GM10248 (cell line): Measurements from ENCODE around the gene ODC1.

ENCODE experiments used
- CTCF ChIA-PET: fragments of 300-600 bp; sonication (Branson Sonifier 250); formaldehyde crosslinking; extraction: SDS; loops from one replicate; lab custom pipeline; 2021; ENCODE audit warnings: antibody characterized with exemption; lab: Yijun Ruan, JAX
- POLR2A ChIA-PET: fragments of 350-650 bp; sonication (Branson Sonifier 250); formaldehyde crosslinking; extraction: SDS; loops from one replicate; lab custom pipeline; 2020; ENCODE audit warnings: antibody characterized with exemption; lab: Yijun Ruan, JAX
- DNase-seq: peaks from one replicate; pipeline ENCODE4 v3.0.0; 2012; ENCODE audit errors: extremely low spot score
- TF ChIP-seq, protein P1 (sequence below): IDR thresholded peaks from 2 replicates; pipeline ENCODE4 v1.5.1; 2012; ENCODE audit warnings: mild to moderate bottlenecking, low read depth; ENCODE audit errors: extremely low read depth, missing control alignments, control extremely low read depth

ODC1 gene

DNA sequence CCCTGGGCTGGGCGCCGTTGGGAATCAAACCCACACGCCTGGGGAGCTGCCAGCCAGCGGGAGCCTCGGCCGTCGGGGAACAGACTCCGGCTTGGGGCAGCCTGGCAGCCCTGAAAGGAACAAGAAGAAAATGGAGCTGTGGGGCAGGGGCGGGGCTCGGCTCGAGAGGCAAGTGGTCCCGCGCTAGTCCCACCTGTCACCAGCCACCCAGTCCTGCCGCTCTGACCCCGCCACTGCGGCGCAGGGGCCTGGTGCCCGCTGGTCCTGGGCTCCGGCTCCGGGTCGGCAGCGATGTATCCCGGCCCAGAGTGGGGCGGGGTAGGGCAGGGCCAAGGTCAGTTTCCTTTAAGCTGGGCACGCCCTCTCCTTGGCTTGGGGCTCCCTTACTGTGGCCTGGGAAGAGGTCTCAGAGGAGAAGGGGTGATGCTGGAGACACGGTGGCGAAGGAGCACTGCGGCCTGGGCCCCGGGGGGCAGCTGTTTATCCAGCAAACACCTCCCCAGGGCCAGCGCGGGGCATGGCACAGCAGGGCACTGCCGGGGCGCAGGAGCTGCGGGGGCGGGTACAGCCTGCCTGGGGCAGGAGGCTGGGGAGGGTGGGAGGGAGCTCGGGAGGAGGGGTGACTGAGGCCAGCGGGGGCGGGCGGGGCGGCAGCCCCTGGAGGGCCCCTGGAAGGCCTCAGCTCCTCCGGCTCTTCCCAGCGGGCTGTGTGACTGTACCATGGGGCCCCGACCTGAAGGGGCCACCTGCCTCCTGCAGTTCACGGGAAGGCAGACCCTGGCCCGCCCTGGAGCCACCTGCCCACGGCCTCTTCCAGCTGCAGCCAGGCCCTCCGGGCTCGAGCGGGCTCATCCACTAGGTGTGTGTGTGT lies 15.6 kb downstream of the ODC1 start:
- no peak for DNase-seq
- ChIA-PET POLR2A (interaction anchor here (0.8 to 1.7 kb wide), 2 partner anchors 16 to 24 kb away, joined by 3 to 8 read pairs; partner anchors contain the start of gene ODC1), CTCF (interaction anchor here (1.0 to 10.7 kb wide), 7 partner anchors 15 to 360 kb away, joined by 3 to 181 read pairs (median 61); partner anchors contain the start of genes HPCAL1, ODC1 and RRM2)
- TF ChIP-seq, protein P1, sequence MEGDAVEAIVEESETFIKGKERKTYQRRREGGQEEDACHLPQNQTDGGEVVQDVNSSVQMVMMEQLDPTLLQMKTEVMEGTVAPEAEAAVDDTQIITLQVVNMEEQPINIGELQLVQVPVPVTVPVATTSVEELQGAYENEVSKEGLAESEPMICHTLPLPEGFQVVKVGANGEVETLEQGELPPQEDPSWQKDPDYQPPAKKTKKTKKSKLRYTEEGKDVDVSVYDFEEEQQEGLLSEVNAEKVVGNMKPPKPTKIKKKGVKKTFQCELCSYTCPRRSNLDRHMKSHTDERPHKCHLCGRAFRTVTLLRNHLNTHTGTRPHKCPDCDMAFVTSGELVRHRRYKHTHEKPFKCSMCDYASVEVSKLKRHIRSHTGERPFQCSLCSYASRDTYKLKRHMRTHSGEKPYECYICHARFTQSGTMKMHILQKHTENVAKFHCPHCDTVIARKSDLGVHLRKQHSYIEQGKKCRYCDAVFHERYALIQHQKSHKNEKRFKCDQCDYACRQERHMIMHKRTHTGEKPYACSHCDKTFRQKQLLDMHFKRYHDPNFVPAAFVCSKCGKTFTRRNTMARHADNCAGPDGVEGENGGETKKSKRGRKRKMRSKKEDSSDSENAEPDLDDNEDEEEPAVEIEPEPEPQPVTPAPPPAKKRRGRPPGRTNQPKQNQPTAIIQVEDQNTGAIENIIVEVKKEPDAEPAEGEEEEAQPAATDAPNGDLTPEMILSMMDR = no peak

DNA sequence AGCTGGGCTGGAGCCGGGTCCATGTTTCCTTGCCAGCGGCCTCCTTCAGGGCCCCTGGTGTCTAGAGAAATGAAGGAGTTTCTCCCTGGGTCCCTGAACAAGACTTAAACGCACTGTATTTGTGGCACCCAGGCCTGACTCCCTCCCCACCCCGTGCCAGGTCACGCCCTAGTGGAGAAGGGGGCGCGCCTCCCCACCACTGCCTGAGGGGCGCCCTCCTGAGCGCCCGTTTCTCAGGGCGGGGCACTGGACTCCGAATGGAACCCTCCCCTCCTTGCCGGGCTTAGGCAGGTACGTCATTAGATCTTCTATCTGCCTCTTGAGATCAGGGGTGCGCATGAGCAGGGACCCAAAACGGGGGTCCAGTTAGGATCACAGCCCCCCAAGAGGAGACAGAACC lies 16.3 kb downstream of the ODC1 start:
- DNase-seq = no peak
- TF ChIP-seq, protein P1 = no peak
- ChIA-PET CTCF (interaction anchor here (0.7 to 10.7 kb wide), 6 partner anchors 16 to 359 kb away, joined by 3 to 181 read pairs (median 79); partner anchors contain the start of genes ODC1 and RRM2), POLR2A (no interaction called here)

DNA sequence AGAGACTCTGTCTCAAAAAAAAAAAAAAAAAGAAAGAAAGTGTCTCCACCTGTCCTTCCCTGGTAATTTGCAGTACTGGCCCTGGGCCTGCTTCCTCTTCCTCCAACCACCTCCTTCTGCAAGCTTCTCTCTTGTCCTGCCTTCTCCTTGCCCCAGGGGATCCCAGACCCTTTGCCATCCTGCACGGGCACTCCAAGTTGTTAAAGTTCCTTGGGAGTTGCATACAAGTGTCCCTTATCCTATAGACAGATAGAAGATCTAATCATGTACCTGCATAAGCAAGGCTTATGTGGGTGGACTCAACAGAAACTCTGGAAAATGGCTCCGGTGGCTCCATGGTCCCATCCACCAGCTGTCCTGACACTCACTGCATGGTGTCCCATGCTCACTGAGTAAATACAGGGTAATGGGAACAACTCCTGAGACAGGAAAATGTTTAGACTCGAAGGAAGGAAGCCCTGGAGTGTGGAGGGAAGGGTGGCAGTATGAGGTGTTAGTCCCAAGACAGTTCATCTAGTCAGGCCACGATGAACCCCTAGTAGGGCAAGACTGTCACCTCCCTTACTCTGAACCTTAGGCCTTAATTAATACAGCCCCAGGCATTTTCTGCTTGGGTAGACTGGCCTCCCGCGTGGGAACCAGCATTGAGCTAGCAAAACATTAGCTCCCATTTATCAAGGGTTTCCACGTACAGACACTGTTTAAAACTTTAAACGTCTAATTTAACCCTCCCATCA lies 17.1 kb downstream of the ODC1 start:
- ChIA-PET POLR2A (interaction anchor here (0.7 kb wide), 1 partner anchor 339 kb away, joined by 6 read pairs; no protein-coding TSS in a partner anchor), CTCF (interaction anchor here (0.7 to 10.7 kb wide), 8 partner anchors 10 to 358 kb away, joined by 3 to 181 read pairs (median 18); partner anchors contain the start of genes ODC1 and RRM2)
- TF ChIP-seq, protein P1 = no peak
- no peak for DNase-seq

DNA sequence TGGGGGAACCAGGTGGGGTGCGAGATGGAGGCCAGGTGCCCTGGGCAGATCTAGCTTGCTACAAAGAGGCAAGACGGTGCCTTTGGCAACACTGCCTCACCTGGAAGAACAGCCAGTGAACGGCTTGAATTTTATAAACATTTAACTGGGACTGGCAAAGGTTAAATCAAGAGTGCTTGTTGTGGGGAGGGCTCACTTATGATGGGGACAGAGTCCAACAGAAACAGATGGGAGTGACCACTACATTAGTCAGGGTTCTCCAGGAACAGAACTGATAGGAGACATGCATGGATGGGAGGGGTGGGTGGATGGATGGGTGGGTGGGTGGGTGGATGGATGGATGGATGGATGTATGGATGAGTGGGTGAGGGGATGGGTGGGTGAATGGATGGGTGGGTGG lies 19.2 kb downstream of the ODC1 start:
- TF ChIP-seq, protein P1 = no peak
- no peak for DNase-seq
- CTCF ChIA-PET = interaction anchor here (1.5 kb wide), 3 partner anchors 20 to 356 kb away, joined by 3 to 5 read pairs (median 5); no protein-coding TSS in a partner anchor
- POLR2A ChIA-PET = no interaction called here

DNA sequence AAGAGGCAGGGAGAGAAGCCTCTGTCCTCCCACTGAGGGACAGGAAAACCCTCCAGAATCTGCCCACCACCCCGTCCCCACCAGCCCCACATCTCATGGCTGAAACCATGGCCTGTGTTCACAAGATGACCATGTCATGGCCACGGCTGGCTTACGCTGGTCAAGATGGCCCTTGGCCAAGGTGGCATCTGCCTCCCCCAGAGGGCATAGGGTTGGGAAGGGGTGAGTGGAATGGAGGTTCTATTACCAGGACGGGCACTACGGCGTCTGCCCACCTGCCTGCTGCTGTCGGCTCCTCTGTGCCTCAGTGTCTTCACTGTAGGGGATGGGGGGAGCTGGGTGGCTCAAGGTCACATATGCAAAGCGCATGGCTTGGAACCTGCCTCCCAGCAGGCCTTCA lies 19.8 kb downstream of the ODC1 start:
- DNase-seq = no peak
- ChIA-PET POLR2A (no interaction called here), CTCF (interaction anchor here (1.5 kb wide), 3 partner anchors 19 to 356 kb away, joined by 3 to 5 read pairs (median 5); no protein-coding TSS in a partner anchor)
- TF ChIP-seq, protein P1 = no peak

DNA sequence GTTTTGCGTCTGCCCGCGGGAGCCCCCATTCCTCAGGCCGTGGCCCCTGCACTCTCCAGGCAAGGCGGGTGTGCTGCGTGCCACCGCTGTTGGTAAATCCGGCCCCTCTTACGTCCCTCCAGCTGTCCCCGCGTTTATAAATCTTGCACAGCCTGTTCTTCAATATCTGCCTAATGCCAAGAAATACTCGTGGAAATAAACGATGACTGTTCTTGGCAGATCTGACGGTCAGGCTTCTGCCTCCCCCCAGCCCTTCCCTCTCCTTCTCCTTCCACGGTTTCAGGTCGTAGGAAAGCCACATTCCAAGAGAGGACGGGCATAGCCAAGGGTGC lies 20.5 kb downstream of the ODC1 start:
- no peak for DNase-seq
- ChIA-PET POLR2A (no interaction called here), CTCF (interaction anchor here (1.5 kb wide), 3 partner anchors 19 to 355 kb away, joined by 3 to 5 read pairs (median 5); no protein-coding TSS in a partner anchor)
- TF ChIP-seq, protein P1 = no peak
